HG03097 (cell line): ENCODE data around the gene HINT3.
"Not testable (repeated sequence)": the region's sequence is repeated elsewhere in the genome, so short reads cannot be mapped to it uniquely, and the experiment has no call there.

Experiments used
- ATAC-seq: cut with Tn5 transposase; IDR thresholded peaks from one replicate; pipeline ENCODE4 v1.9.1; 2021; ENCODE audit not compliant: unreplicated experiment, low FRiP score

Gene HINT3

GRCh38 chr6:125994670-125995488 lies 38.3 kb downstream of the HINT3 start:
- ATAC-seq: no peak

- ATAC-seq: peak; percentile 85
These were observed 39.5 kb downstream of the HINT3 start for GRCh38 chr6:125995972-125996580.

GRCh38 chr6:126002755-126003679 lies 46.4 kb downstream of the HINT3 start:
- ATAC-seq: no peak

DNA sequence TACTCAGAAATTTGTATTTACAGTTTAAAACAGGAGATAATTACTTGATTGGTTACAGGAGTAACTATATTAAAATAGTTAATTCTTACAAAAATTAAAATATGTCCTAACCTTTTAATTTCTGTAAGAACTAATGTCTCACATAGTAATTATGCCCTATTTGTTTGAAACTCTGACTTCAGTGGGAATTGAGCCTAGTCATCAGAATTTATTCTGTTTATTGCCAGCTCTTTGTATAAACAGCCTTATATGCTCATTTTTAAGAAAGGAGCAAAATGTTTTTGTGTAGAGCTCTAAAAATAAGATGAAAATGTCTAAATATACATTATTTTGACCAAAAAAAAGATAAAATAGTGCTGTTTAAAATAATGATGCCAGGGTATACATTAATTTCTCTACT lies 51.2 kb downstream of the HINT3 start:
- no peak for ATAC-seq

DNA sequence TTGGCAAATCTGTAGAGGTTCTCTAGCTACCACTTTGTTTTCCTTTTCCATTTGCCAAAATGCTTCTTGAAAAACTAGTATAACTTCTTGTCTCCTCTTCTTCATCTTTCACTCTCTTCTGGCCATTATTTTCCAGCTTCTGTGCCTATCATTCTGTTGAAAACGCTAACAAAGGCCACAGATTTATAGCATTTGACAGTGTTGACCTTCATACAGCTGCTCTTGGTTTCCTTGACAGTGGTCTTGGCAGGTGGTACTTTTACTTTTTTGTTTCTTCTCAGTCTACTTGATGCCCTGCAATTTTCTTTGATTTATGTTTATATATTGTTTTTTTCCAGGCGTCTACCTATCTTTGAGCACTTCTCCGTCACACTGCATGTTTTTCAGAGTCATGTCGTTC lies 53.5 kb downstream of the HINT3 start:
- no peak for ATAC-seq

DNA sequence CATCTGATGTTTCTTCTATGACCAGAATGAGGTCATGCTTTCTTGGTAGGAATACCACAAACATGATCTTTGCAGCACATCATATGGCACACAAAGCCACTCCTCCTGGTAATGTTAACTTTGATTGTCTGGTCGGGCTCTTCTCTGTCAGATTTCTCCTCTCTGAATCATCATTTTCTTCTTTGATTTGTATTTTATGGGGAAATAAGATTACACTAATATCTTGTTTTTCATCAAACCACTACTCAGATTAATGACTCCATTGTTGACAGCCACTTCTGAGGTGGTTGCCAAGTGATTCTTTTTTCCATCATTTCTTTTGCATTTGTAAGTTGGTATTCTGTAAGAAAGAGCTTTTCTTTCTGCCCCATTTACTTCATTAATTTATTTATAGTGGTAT lies 59.3 kb downstream of the HINT3 start:
- no peak for ATAC-seq

DNA sequence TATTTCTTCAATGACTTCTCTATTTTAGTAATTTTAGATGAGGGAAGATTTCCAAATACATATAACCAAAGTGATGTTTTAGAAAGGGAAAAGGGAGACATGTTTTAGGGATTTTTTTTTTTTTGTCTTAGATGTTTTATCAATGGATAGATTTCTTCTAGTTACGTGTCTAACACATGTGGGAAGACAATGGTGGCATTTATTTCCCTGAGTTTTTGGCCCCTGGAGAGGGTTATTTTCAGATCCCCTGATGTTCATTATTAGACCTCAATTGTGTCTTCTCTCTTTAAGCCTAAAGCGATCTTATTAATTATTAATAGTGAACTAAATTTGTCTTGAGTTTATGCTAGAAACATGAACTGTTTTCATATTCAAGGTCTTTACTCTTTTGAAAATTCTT lies 60.0 kb downstream of the HINT3 start:
- ATAC-seq: no peak

DNA sequence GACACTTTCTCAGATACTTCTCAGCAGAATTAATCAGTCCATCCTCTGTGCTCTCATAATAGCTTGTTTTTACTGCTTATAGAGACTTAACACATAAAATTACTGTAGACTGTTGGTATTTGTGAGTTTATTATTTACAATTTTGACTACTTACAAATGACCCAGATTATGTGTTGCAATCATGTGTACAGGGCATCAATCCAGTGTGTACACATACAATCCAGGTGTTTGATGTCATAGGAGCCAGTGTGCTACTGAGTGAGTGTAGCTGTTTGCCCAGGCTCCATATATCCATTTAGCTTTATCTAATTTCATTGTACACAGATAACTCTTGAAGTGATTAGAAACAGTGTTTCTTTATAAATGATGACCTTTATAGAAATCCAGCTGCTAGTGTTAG lies 61.1 kb downstream of the HINT3 start:
- ATAC-seq: no peak

DNA sequence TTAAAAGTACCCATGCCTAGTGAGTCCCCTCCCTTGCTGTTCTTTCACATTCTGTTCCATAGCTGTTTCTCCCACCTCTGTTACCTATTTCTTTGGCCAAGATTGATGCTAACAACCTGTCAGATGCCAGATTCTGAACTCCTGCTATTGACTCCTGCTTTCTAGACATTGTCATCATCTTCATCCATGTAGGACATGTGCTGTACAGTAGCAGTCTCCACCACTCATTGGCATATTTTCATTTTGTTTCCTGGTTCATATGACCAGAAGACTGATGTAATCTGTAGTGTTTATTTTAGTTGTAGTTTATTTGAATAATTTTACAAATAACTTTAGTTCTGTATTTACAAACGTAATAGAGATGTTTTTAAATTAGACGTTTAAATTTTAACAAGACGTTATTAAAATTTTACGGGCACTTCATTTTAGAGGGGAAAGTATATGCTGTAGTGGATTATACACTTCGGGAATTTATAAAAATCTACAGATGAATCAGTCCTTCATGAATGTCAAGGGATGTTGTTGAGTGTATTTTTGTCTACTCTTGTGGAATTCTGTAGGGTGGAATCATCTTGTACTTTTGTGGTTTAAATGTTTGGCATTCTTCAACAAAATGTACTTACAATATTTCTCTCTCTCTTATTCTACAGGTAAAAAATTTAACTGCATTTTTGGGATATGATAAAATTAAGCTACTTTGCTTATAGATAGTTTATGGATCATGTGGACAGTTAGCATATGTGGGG lies 63.9 kb downstream of the HINT3 start:
- no peak for ATAC-seq

DNA sequence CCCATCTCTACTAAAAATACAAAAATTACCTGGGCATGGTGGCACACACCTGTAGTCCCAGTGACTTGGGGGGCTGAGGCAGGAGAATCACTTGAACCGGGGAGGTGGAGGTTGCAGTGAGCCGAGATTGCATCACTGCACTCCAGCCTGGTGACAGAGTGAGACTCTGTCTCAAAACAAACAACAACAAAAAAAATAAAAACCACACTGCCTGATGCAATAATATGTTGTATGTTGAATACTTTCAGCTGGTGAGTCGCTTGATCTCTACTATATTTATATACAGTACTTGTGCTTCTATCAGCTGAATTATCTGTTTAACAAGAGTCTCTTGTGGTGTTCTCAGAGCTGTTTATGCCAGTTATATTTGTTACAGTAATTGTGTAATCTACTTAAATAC lies 66.9 kb downstream of the HINT3 start:
- ATAC-seq: not testable (repeated sequence)

DNA sequence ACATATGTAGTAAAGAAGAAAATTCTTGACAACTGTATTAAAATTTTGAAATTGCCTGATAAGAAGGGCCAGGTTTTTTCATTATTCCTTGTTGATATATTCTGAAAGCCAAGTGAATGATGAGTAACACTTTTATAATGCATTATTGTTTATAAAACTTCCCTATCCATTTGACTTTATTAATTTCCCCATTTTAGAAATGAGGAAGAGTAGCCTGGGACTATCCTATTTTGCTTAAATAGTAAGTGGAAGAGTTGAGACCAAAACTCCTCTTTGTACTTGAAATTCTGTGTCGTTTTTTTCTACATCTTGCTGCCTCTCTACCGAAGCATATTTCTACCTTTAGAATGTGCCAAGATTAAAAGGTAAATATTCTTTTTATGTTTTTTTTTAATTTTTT lies 69.4 kb downstream of the HINT3 start:
- no peak for ATAC-seq

DNA sequence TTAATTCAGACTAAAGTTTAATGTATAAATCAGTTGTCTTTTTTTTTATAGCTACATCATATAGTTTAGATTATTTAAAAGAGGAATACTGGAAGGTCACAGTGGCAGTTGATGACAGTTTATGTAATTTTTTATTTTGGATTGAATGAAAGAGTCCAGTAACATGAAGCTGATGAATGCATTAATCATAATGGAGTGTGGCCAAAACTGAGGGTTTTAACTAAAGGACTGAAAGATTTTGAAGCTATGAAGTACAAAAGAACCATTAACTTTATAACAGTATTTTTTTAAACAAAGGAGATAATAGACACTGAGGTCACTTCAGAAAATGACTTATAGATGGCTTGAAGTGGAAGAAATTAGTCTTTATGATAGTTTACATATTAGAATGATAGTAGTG lies 71.0 kb downstream of the HINT3 start:
- no peak for ATAC-seq
